ENCODE data around the gene HELZ2.

Gene HELZ2

DNA sequence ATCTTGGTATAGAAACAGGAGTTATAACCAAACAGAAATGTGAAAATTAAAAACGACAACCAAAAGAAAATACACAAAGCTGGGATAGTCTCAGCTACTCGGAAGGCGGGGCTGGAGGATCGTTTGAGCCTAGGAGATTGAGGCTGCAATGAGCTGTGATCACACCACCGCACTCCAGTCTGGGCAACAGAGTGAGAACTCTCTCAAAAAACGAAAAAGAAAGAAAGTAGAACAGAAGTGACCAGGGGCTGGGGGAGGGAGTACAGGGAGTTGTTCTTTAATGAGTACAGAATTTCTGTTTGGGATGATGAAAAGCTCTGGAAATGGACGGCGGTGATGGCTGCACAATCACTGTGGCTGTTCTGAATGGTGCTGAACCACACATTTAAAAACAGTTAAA is 47.0 kb upstream of the HELZ2 start:
- H3K9me2 ChIP-seq (replicated peaks; ENCODE audit: control insufficient read depth, low read length): no peaks in the 10 kb centered on the region
- no peak for TF ChIP-seq EZH2phosphoT487 (IDR thresholded peaks at IDR 0.05; ENCODE audit: borderline replicate concordance, low read length)
- TF ChIP-seq, protein P1, sequence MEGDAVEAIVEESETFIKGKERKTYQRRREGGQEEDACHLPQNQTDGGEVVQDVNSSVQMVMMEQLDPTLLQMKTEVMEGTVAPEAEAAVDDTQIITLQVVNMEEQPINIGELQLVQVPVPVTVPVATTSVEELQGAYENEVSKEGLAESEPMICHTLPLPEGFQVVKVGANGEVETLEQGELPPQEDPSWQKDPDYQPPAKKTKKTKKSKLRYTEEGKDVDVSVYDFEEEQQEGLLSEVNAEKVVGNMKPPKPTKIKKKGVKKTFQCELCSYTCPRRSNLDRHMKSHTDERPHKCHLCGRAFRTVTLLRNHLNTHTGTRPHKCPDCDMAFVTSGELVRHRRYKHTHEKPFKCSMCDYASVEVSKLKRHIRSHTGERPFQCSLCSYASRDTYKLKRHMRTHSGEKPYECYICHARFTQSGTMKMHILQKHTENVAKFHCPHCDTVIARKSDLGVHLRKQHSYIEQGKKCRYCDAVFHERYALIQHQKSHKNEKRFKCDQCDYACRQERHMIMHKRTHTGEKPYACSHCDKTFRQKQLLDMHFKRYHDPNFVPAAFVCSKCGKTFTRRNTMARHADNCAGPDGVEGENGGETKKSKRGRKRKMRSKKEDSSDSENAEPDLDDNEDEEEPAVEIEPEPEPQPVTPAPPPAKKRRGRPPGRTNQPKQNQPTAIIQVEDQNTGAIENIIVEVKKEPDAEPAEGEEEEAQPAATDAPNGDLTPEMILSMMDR (IDR thresholded peaks at IDR 0.05; ENCODE audit: low read depth, low read length, poor library complexity, severe bottlenecking): no peak
- no peak overlapping the region for H3K4me3 ChIP-seq (ENCODE audit: low read length)
- H3K4me2 ChIP-seq (ENCODE audit: low read length): no peak overlapping the region
- peaks cover 10% of the 10 kb centered on the region for H3K4me1 ChIP-seq (ENCODE audit: control insufficient read depth, low read length)
- peaks cover 33% of the 10 kb centered on the region for H3K36me3 ChIP-seq (ENCODE audit: control insufficient read depth, low read length)
- H3K27me3 ChIP-seq (ENCODE audit: control insufficient read depth, low read length): no peaks in the 10 kb centered on the region
- H3F3A ChIP-seq (ENCODE audit: control insufficient read depth, insufficient read depth): peaks cover 6% of the 10 kb centered on the region; the same call in 1 of the 2 replicates
- H3K9me3 ChIP-seq (ENCODE audit: control insufficient read depth, insufficient read depth, low read length): no peaks in the 10 kb centered on the region
- H3K27ac ChIP-seq (ENCODE audit: low read depth, low read length): no peak overlapping the region
- no peaks in the 10 kb centered on the region for H4K20me1 ChIP-seq (ENCODE audit: control insufficient read depth, insufficient read depth, low read depth, low read length)
- H3K79me2 ChIP-seq (ENCODE audit: control insufficient read depth, low read length): peaks cover 77% of the 10 kb centered on the region

DNA sequence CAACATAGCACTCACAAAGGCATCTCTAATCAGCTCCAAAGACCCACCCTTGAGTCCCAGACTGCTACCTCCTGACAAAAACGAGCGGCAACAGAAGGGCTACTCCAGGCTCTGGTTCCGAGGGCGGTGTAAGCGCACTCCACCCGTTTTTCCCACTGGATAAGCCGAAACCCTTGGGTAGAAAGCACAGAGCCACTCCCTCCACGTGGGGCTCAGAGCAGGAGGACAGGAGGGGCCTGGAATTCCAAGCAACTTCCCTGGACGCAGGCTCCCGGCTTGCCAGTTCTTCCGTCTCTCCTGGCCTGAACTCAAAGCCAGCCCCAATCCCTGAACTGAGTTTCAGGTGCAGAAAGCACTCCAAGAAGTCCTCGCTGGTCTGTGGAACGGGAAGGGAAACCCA is 45.5 kb upstream of the HELZ2 start:
- Histone ChIP-seq H3K4me3 (ENCODE audit: low read length) (no peak overlapping the region), H3K9me2 (replicated peaks; ENCODE audit: control insufficient read depth, low read length) (no peaks in the 10 kb centered on the region), H4K20me1 (ENCODE audit: control insufficient read depth, insufficient read depth, low read depth, low read length) (no peaks in the 10 kb centered on the region), H3K4me1 (ENCODE audit: control insufficient read depth, low read length) (no peaks in the 10 kb centered on the region), H3K9me3 (ENCODE audit: control insufficient read depth, insufficient read depth, low read length) (no peaks in the 10 kb centered on the region), H3F3A (ENCODE audit: control insufficient read depth, insufficient read depth) (no peaks in the 10 kb centered on the region), H3K36me3 (ENCODE audit: control insufficient read depth, low read length) (peaks cover 35% of the 10 kb centered on the region), H3K27me3 (ENCODE audit: control insufficient read depth, low read length) (no peaks in the 10 kb centered on the region), H3K27ac (ENCODE audit: low read depth, low read length) (no peak overlapping the region), H3K79me2 (ENCODE audit: control insufficient read depth, low read length) (peaks cover 62% of the 10 kb centered on the region), H3K4me2 (ENCODE audit: low read length) (no peak overlapping the region)
- no peak for TF ChIP-seq EZH2phosphoT487 (IDR thresholded peaks at IDR 0.05; ENCODE audit: borderline replicate concordance, low read length)
- TF ChIP-seq, protein P1 (IDR thresholded peaks at IDR 0.05; ENCODE audit: low read depth, low read length, poor library complexity, severe bottlenecking): no peak

DNA sequence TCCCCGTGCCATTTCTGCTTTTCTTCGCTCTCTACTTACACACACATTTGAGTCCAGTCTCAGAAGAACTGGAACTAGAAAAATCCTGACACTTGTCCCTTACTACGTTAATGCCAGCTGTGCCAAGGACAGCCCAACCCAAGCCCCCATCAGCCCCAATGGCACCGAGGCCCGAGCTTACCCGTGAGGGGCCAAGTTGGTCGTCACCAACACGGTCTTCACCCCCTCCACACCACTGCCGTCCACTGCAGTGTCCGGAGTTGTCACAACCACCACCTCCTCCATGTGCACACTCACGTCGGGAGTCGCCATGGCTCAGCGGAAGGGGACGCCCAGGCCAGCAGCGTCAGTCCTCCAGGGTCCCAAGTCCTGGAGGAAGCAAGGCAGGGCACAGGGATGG is 45.0 kb upstream of the HELZ2 start:
- H3K27ac ChIP-seq (ENCODE audit: low read depth, low read length): no peak overlapping the region
- TF ChIP-seq, protein P1 (IDR thresholded peaks at IDR 0.05; ENCODE audit: low read depth, low read length, poor library complexity, severe bottlenecking): no peak
- TF ChIP-seq EZH2phosphoT487 (IDR thresholded peaks at IDR 0.05; ENCODE audit: borderline replicate concordance, low read length): no peak
- H3K36me3 ChIP-seq (ENCODE audit: control insufficient read depth, low read length): peaks cover 35% of the 10 kb centered on the region
- no peaks in the 10 kb centered on the region for H3F3A ChIP-seq (ENCODE audit: control insufficient read depth, insufficient read depth)
- H3K27me3 ChIP-seq (ENCODE audit: control insufficient read depth, low read length): no peaks in the 10 kb centered on the region
- H3K9me2 ChIP-seq (replicated peaks; ENCODE audit: control insufficient read depth, low read length): no peaks in the 10 kb centered on the region
- no peaks in the 10 kb centered on the region for H3K4me1 ChIP-seq (ENCODE audit: control insufficient read depth, low read length)
- H3K4me3 ChIP-seq (ENCODE audit: low read length): no peak overlapping the region
- peaks cover 60% of the 10 kb centered on the region for H3K79me2 ChIP-seq (ENCODE audit: control insufficient read depth, low read length)
- no peaks in the 10 kb centered on the region for H3K9me3 ChIP-seq (ENCODE audit: control insufficient read depth, insufficient read depth, low read length)
- H3K4me2 ChIP-seq (ENCODE audit: low read length): no peak overlapping the region
- no peaks in the 10 kb centered on the region for H4K20me1 ChIP-seq (ENCODE audit: control insufficient read depth, insufficient read depth, low read depth, low read length)

Data from DOHH2 (cell line).